Esophagus squamous epithelium (tissue), 5 donors: ENCODE results near the gene MAP7D2. TPM values are rescaled to one million over a fixed set of nuclear protein-coding genes. Genes with fewer than 3 reads are reported as not detected.

Source experiments
- DNase-seq: peaks from one replicate; lab custom pipeline; 2025; lab: John Stamatoyannopoulos, UW
- H3K27ac ChIP-seq, 4 donors: fragments of 200-600 bp; sonication (generic); one replicate each; pipeline ENCODE4 v1.5.1; 2016 to 2019; ENCODE audit warnings: mild to moderate bottlenecking in 1 of 4
- H3K27me3 ChIP-seq, 4 donors: fragments of 200-600 bp; sonication (generic); 1 replicate in 3 of 4; 2 replicates in 1 of 4; pipeline versions ENCODE4 v1.5.1 to v1.6.0; 2017 to 2021; ENCODE audit warnings: antibody characterized with exemption in 1 of 4
- H3K36me3 ChIP-seq, 3 donors: fragments of 200-600 bp; sonication (generic); one replicate each; pipeline ENCODE4 v1.5.1; 2016 to 2019
- H3K4me1 ChIP-seq, 3 donors: fragments of 200-600 bp; sonication (generic); one replicate each; pipeline ENCODE4 v1.5.1; 2017 to 2019
- H3K4me3 ChIP-seq, 4 donors: fragments of 200-600 bp; sonication (generic); 1 replicate in 3 of 4; 2 replicates in 1 of 4; pipeline ENCODE4 v1.5.1; 2016 to 2019; ENCODE audit warnings: mild to moderate bottlenecking in 2 of 4, moderate library complexity in 1 of 4
- H3K9me3 ChIP-seq, 3 donors: fragments of 200-600 bp; sonication (generic); one replicate each; pipeline ENCODE4 v1.5.1; 2016 to 2019
- POLR2A ChIP-seq, 4 donors: fragments of 450-650 bp; IDR thresholded peaks; one replicate each; pipeline ENCODE4 v1.6.1; 2017; ENCODE audit warnings: antibody characterized with exemption in 4 of 4, mild to moderate bottlenecking in 4 of 4, moderate library complexity in 3 of 4
- WGBS, 2 donors: methylation state at CpG; one replicate each; pipeline ENCODE4 v1.1.5; 2018; 5-methylcytosine and 5-hydroxymethylcytosine counted together
- intact Hi-C: fragments of 100-400 bp; cut with DNase I; formaldehyde crosslinking; loops from one replicate; pipeline ENCODE4 v1.15.0; 2022
- total RNA-seq, 4 donors: library from RNA; depleted of rRNA; stranded (reverse); fragments of >200 nt; gene quantifications; one replicate each; pipeline ENCODE4 v1.1.0, GENCODE V29; 2016
- TF ChIP-seq, protein P1 (sequence below), 6 experiments: fragments of 450-650 bp in 4 of 6; fragments of 200-600 bp in 2 of 6; sonication (generic) in 2 of 6; IDR thresholded peaks; one replicate each; pipeline ENCODE4 v1.5.1; 2016 to 2019; ENCODE audit warnings: antibody characterized with exemption in 6 of 6, mild to moderate bottlenecking in 4 of 6, moderate library complexity in 4 of 6
- donor health status: DM: yes; HTN: yes; CAD: no.

Gene MAP7D2
- total RNA-seq, 4 donors from 2014 or later = 0.09 to 0.75 (median 0.38) TPM; not detected in 1

DNA sequence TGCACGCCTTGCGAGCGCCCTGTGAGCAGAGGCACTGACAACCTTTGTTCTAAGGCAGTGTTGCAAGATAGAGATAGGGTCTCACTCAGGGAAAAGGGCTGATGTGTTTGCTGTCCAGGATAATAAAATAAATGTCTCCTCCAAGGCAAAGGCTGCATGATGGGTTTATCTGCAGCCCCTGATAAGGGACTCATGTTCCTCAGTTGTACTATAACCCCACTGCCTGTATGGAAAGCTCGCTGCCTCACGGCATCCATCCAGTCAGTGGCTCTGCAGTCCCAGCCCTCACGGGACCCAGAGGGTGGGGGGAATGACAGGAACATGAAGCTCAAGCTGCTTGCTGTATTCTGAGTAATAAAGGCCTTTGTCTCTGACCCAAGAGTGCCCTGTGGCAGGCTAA, 148.4 kb downstream of the MAP7D2 start:
- Histone ChIP-seq H3K4me1 (no peaks in the 10 kb centered on the region), H3K4me3 (no peak overlapping the region), H3K27me3 (no peaks in the 10 kb centered on the region), H3K9me3 (no peaks in the 10 kb centered on the region), H3K27ac (no peak overlapping the region), H3K36me3 (peaks cover 0 to 28% (median 0%) of the 10 kb centered on the region in 3 donors)
- DNase-seq = no peak
- 82 to 100% methylated on average over 3 to 6 of the region's 6 CpGs for WGBS, 2 donors
- intact Hi-C loops = no loop called here
- TF ChIP-seq, protein P1, sequence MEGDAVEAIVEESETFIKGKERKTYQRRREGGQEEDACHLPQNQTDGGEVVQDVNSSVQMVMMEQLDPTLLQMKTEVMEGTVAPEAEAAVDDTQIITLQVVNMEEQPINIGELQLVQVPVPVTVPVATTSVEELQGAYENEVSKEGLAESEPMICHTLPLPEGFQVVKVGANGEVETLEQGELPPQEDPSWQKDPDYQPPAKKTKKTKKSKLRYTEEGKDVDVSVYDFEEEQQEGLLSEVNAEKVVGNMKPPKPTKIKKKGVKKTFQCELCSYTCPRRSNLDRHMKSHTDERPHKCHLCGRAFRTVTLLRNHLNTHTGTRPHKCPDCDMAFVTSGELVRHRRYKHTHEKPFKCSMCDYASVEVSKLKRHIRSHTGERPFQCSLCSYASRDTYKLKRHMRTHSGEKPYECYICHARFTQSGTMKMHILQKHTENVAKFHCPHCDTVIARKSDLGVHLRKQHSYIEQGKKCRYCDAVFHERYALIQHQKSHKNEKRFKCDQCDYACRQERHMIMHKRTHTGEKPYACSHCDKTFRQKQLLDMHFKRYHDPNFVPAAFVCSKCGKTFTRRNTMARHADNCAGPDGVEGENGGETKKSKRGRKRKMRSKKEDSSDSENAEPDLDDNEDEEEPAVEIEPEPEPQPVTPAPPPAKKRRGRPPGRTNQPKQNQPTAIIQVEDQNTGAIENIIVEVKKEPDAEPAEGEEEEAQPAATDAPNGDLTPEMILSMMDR (IDR thresholded peaks at IDR 0.05) = no peak
- TF ChIP-seq POLR2A (IDR thresholded peaks at IDR 0.05) = no peak

DNA sequence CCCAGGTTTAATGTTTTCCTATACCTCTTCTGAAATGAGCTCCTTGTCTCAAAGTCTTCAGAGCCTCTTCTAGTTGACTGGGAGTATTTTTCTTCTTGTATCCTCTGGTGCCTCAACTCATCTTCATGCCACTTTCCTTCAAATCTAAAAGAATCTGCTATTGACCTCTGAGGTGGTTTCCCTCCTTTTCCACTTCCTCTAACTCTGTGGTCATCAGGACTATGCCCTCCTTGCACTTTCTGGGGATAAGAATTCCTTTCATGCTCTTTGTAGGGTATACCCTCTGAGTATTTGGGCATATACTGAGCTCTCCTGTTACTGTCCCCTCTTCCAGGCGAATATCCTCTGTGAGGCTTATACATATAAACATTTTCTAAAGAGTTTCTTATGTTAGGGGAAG, 150.7 kb downstream of the MAP7D2 start:
- no peak for TF ChIP-seq POLR2A (IDR thresholded peaks at IDR 0.05)
- TF ChIP-seq, protein P1 (IDR thresholded peaks at IDR 0.05) = no peak
- no peaks in the 10 kb centered on the region for H3K9me3 ChIP-seq
- WGBS, 2 donors = 77 to 100% methylated on average over 1 of the region's 1 CpG
- no peaks in the 10 kb centered on the region for H3K4me1 ChIP-seq
- intact Hi-C loops = no loop called here
- no peak overlapping the region for H3K4me3 ChIP-seq
- no peaks in the 10 kb centered on the region for H3K27me3 ChIP-seq
- H3K27ac ChIP-seq = no peak overlapping the region
- peaks cover 0 to 37% (median 0%) of the 10 kb centered on the region in 3 donors for H3K36me3 ChIP-seq
- no peak for DNase-seq

DNA sequence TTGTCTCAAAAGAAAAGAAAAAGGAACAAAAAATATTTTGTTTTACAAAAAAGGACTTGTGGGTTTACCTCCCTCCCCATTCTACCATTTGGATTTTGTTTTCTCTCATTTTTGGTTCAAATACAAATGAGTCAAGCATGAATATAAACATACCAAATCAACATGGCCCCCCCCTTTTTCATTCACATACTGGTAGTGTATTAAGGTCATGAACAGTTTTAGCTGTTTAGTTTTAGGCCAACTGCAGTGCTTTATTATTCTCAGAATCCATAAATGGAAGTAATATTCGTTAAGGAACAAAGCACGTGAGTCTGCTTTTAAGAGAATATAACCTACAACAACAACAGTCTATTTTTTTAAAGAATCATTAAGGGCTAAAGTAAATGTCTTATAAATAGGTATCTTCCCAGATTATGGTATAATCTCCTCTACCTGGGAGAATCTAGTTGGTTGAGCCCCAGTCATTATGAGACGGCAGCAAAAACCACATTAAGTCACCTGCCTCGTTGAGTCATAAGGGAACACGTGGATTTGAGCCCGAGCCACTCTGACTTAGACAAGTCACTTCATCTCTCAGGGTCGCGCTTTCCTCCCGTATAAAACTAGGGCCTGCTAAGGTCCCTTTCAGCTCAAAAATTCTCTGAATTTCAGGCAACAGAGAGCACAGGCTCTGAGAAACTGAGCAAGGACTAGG, 152.5 kb downstream of the MAP7D2 start:
- H3K9me3 ChIP-seq = no peaks in the 10 kb centered on the region
- peaks cover 0 to 37% (median 0%) of the 10 kb centered on the region in 3 donors for H3K36me3 ChIP-seq
- no peaks in the 10 kb centered on the region for H3K27me3 ChIP-seq
- H3K4me1 ChIP-seq = no peaks in the 10 kb centered on the region
- no peak overlapping the region for H3K4me3 ChIP-seq
- WGBS, 2 donors = 42 to 48% methylated on average over 5 to 9 of the region's 9 CpGs
- H3K27ac ChIP-seq = no peak overlapping the region
- TF ChIP-seq, protein P1 (IDR thresholded peaks at IDR 0.05) = no peak
- no peak for TF ChIP-seq POLR2A (IDR thresholded peaks at IDR 0.05)
- intact Hi-C loops = no loop called here
- no peak for DNase-seq

DNA sequence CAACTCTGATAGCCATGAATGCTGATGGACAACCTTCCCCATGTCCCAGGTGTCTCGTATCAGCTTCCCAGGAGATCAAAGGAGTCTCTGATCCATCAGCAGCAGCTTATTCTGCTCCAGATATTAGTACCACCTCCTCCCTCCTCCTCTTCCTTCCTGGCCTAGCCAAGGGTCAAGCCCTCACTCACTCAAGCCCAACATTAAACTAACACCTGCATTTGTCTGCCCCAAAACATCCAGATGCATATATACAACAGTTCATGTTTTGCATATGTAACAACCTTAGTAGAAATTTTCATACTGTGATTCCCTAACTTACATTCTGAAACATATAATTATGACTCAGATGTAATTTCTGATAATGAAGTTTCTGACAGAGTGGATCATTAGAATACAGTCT, 155.8 kb downstream of the MAP7D2 start:
- Histone ChIP-seq H3K27me3 (no peaks in the 10 kb centered on the region), H3K27ac (no peak overlapping the region), H3K4me1 (peaks cover 0 to 4% (median 0%) of the 10 kb centered on the region in 3 donors), H3K4me3 (no peak overlapping the region), H3K9me3 (no peaks in the 10 kb centered on the region), H3K36me3 (peaks cover 0 to 18% (median 0%) of the 10 kb centered on the region in 3 donors)
- DNase-seq = no peak
- 44 to 80% methylated on average over 1 of the region's 1 CpG for WGBS, 2 donors
- TF ChIP-seq POLR2A (IDR thresholded peaks at IDR 0.05) = no peak
- TF ChIP-seq, protein P1 (IDR thresholded peaks at IDR 0.05) = no peak
- intact Hi-C loops = no loop called here
